ENCODE measurements around the gene ZNF576. TPM values are rescaled to one million over a fixed set of nuclear protein-coding genes. Genes with fewer than 3 reads are reported as not detected.
A peak's percentile ranks its signal among the peaks of the same experiment; 100 is the strongest.

The ZNF576 gene
- total and polyA plus RNA-seq, 9 of the 15 experiments (the other 6 are each of a cell fraction or from before 2014, with no cell fraction given), result 6.8 to 18.2 (median 12.2) TPM

GRCh38 chr19:43595999-43596841, at the start of gene ZNF576, which contains the start of gene IRGQ (continued):
- peak; percentile 78 for TF ChIP-seq POLR2G (IDR thresholded peaks at IDR 0.05; ENCODE audit: low read depth, low read length)
- no peak for TF ChIP-seq ARID3B (CRISPR knock-in tag; IDR thresholded peaks at IDR 0.05; ENCODE audit: borderline replicate concordance)
- TF ChIP-seq KAT8 (IDR thresholded peaks at IDR 0.05; ENCODE audit: low read depth), result no peak
- no peak for TF ChIP-seq ZNF77 (CRISPR knock-in tag; IDR thresholded peaks at IDR 0.05)
- TF ChIP-seq HDAC2 (IDR thresholded peaks at IDR 0.05), result peak; percentile 77
- no peak for TF ChIP-seq ZNF146 (CRISPR knock-in tag; IDR thresholded peaks at IDR 0.05; ENCODE audit: unreplicated experiment)
- TF ChIP-seq RBFOX2 (IDR thresholded peaks at IDR 0.05; ENCODE audit: low read depth, low read length), result peak; percentile 74
- peak; percentile 94 for TF ChIP-seq KLF13 (tag; IDR thresholded peaks at IDR 0.05; ENCODE audit: borderline replicate concordance, low read depth)
- no peak for TF ChIP-seq ZNF699 (CRISPR knock-in tag; IDR thresholded peaks at IDR 0.05; ENCODE audit: insufficient replicate concordance)
- no peak for TF ChIP-seq SRSF9 (IDR thresholded peaks at IDR 0.05; ENCODE audit: borderline replicate concordance, low read depth, low read length)
- peak; percentile 94 for TF ChIP-seq DIDO1 (tag; IDR thresholded peaks at IDR 0.05; ENCODE audit: low read depth)
- TF ChIP-seq USF1 (CRISPR knock-in tag; IDR thresholded peaks at IDR 0.05), result no peak
- no peak for TF ChIP-seq ZNF3 (CRISPR knock-in tag; IDR thresholded peaks at IDR 0.05)
- no peak for TF ChIP-seq TGIF2 (CRISPR knock-in tag; IDR thresholded peaks at IDR 0.05)
- TF ChIP-seq TEAD2 (tag; IDR thresholded peaks at IDR 0.05), result no peak
- peak; percentile 31; the same call in 1 of the 2 replicates for TF ChIP-seq ZC3H11A (IDR thresholded peaks at IDR 0.05; ENCODE audit: low read depth, low read length)
- TF ChIP-seq BACH1 (tag; IDR thresholded peaks at IDR 0.05), result peak; percentile 57; the same call in 1 of the 2 replicates
- TF ChIP-seq THRAP3 (IDR thresholded peaks at IDR 0.05; ENCODE audit: borderline replicate concordance), result no peak
- TF ChIP-seq ASH1L (IDR thresholded peaks at IDR 0.05; ENCODE audit: borderline replicate concordance, low read depth, partially characterized antibody), result no peak
- peak; percentile 32 for TF ChIP-seq PRDM10 (IDR thresholded peaks at IDR 0.05; ENCODE audit: partially characterized antibody)
- TF ChIP-seq ID3 (CRISPR knock-in tag; IDR thresholded peaks at IDR 0.05), result no peak
- peak; percentile 78 for TF ChIP-seq ID3 (tag; IDR thresholded peaks at IDR 0.05)
- TF ChIP-seq RUNX1 (IDR thresholded peaks at IDR 0.05; ENCODE audit: low read depth), result no peak
